CD4-positive, alpha-beta T cell treated with Interferon gamma for 1 hour (primary cell): Measurements from ENCODE around the gene DLK2.
"Not testable (repeated sequence)": the region's sequence is repeated elsewhere in the genome, so short reads cannot be mapped to it uniquely, and the experiment has no call there.

Experiments
- DNase-seq: peaks from one replicate; pipeline ENCODE4 v3.0.0-alpha.2; 2020

The DLK2 gene

GRCh38 chr6:43481075-43481474 is 25.7 kb upstream of the DLK2 start:
- DNase-seq = no peak

- DNase-seq = no peak
Measured at GRCh38 chr6:43478008-43478372, 22.6 kb upstream of the DLK2 start.

- DNase-seq = peak; percentile 94
Measured at GRCh38 chr6:43477235-43478007, 22.1 kb upstream of the DLK2 start, which contains the start of gene TJAP1. TJAP1 (plus strand) TSS chr6:43477570; CDS start chr6:43499002, 21,432 bp downstream.

GRCh38 chr6:43476746-43477145 is 21.4 kb upstream of the DLK2 start:
- DNase-seq = no peak

- DNase-seq = no peak
Measured at GRCh38 chr6:43475516-43475915, 20.2 kb upstream of the DLK2 start.

- no peak for DNase-seq
Measured at GRCh38 chr6:43472515-43472914, 17.2 kb upstream of the DLK2 start.

- no peak for DNase-seq
Measured at GRCh38 chr6:43471399-43471798, 16.1 kb upstream of the DLK2 start.

GRCh38 chr6:43469947-43470346 is 14.6 kb upstream of the DLK2 start:
- DNase-seq = no peak

- DNase-seq = no peak
Measured at GRCh38 chr6:43468748-43469681, 13.7 kb upstream of the DLK2 start.

GRCh38 chr6:43468240-43468639 is 12.9 kb upstream of the DLK2 start:
- no peak for DNase-seq

GRCh38 chr6:43467752-43468151 is 12.4 kb upstream of the DLK2 start:
- DNase-seq = no peak

GRCh38 chr6:43467265-43467664 is 11.9 kb upstream of the DLK2 start:
- DNase-seq = not testable (repeated sequence)

GRCh38 chr6:43465948-43466347 is 10.6 kb upstream of the DLK2 start:
- DNase-seq = no peak

- no peak for DNase-seq
Measured at GRCh38 chr6:43464337-43464736, 9.0 kb upstream of the DLK2 start.

- no peak for DNase-seq
Measured at GRCh38 chr6:43461936-43462335, 6.6 kb upstream of the DLK2 start.

GRCh38 chr6:43460032-43460431 is 4.7 kb upstream of the DLK2 start:
- no peak for DNase-seq

- DNase-seq = no peak
Measured at GRCh38 chr6:43459535-43459934, 4.2 kb upstream of the DLK2 start.

- not testable (repeated sequence) for DNase-seq
Measured at GRCh38 chr6:43458154-43458553, 2.8 kb upstream of the DLK2 start.

- no peak for DNase-seq
Measured at GRCh38 chr6:43457643-43458042, 2.3 kb upstream of the DLK2 start.

- DNase-seq = peak; percentile 59
Measured at GRCh38 chr6:43454696-43455530, 435 bp downstream of the DLK2 start.

- no peak for DNase-seq
Measured at GRCh38 chr6:43454290-43454695, 1.1 kb downstream of the DLK2 start.

- no peak for DNase-seq
Measured at GRCh38 chr6:43453831-43454230, 1.5 kb downstream of the DLK2 start.

- DNase-seq = no peak
Measured at GRCh38 chr6:43452896-43453295, 2.5 kb downstream of the DLK2 start.
